ENCODE measurements around the gene RMDN2. TPM values are rescaled to one million over a fixed set of nuclear protein-coding genes. Genes with fewer than 3 reads are reported as not detected.

Gene RMDN2
- total RNA-seq, 1 experiment from 2014 or later, result 4.3 TPM

DNA sequence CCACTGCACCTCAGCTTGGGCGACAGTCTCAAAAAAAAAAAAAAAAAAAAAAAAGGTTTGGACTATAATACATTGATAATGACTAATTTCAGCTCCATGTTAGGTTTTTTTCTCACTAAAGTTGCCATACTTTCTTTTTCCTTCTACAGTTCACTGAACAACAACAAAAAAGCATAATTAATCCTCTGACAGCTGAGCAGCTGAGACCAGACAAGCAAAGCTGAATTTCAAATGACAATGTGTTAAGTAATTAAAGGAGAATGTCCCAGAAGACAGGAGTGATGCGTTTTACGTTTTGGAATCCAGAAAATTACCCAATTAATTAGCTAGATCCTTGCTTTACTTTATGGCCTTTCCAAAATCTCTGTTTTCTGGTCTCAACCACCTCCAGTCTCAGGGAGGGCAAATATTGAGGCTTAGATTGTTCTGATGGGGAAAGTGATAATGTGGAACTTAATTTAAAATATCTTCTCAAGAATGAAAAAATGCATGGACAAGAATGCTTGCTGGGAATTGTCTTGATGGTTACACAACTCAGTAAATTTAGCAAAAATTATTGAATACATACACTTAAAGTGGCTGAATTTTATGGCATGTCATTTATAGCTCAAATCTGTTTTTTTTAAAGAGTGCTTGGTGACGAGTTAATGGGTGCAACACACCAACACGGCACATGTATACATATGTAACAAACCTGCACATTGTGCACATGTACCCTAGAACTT, 17.4 kb upstream of the RMDN2 start:
- no TSS peak for BruUV-seq (replicated peaks)
- Mint-ChIP-seq H3K9me3 (ENCODE audit: unreplicated experiment) (no peaks in the 10 kb centered on the region), H3K4me3 (ENCODE audit: unreplicated experiment) (no peak overlapping the region), H3K27ac (ENCODE audit: unreplicated experiment) (no peak overlapping the region), H3K27me3 (ENCODE audit: insufficient read depth, unreplicated experiment) (no peaks in the 10 kb centered on the region), H3K4me1 (ENCODE audit: low read depth, unreplicated experiment) (peaks cover 8% of the 10 kb centered on the region), H3K36me3 (ENCODE audit: insufficient read depth, unreplicated experiment) (no peaks in the 10 kb centered on the region)
- H3K27me3 ChIP-seq (replicated peaks; ENCODE audit: control insufficient read depth, insufficient read depth, low read length), result no peaks in the 10 kb centered on the region
- no peaks in the 10 kb centered on the region for H3K9me3 ChIP-seq
- no peaks in the 10 kb centered on the region for H3K36me3 ChIP-seq (ENCODE audit: control insufficient read depth, insufficient read depth, low read length)
- CTCF ChIA-PET, result no interaction called here
- intact Hi-C loops (cut with micrococcal nuclease; ENCODE audit: unreplicated experiment), result no loop called here
- H3K4me3 ChIP-seq (ENCODE audit: low read depth, low read length), result no peak overlapping the region
- peaks cover 3% of the 10 kb centered on the region; the same call in 1 of the 2 replicates for H3K4me1 ChIP-seq
- POLR2A ChIA-PET, result no interaction called here
- TF ChIP-seq CTCF (IDR thresholded peaks at IDR 0.05; ENCODE audit: insufficient read depth in 1 of 2, low read depth in 1 of 2, low read length in 1 of 2, severe bottlenecking in 1 of 2, unreplicated experiment in 1 of 2), result no peak
- DNase-seq, result no peak

DNA sequence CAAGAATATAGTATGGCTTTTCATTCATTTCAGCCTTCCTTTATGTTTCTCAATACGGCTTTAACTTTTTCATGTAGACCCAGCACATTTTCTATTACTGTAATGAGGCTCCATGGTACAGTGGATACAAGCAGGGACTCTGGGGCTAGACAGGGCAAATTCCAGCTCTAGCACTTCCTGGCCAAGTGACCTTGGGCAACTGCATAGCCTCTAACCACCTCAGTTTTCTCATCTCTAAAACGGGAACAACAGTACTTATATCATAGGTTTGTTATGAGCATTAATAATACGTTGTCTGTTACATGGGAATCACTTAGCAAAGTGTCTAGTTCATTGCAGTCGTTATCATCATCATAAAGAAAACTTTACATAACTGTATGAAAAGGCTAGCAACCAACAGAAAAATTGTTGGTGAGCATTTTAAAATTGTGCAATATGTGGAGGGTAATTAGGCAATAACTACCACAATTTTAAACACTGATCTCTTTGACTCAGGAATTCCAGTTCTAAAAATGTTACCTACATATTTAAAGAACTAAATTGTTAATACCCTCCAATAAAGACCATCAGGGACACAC, 13.7 kb upstream of the RMDN2 start:
- H3K27ac Mint-ChIP-seq (ENCODE audit: unreplicated experiment), result no peak overlapping the region
- intact Hi-C loops (cut with micrococcal nuclease; ENCODE audit: unreplicated experiment), result no loop called here

DNA sequence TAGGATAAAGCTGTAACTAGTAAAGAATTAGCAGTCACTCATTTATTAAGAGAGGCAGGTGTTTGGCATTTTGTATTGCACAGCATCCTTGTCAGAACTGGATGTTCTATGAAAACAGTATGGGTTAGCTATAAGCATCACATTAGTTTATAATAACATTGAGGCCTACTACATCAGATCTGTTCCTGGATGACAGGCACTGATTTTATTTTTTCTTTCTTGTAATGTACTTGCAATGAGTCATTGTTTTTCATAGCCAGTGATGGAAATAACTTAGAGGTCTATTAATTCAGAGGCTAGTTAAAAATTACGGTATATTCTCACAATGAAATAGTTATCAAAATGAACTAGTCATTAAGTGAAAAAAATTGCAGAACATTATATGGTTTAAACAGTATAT, 13.0 kb upstream of the RMDN2 start:
- intact Hi-C loops (cut with micrococcal nuclease; ENCODE audit: unreplicated experiment), result no loop called here
- Mint-ChIP-seq H3K36me3 (ENCODE audit: insufficient read depth, unreplicated experiment) (no peaks in the 10 kb centered on the region), H3K27ac (ENCODE audit: unreplicated experiment) (no peak overlapping the region), H3K9me3 (ENCODE audit: unreplicated experiment) (no peaks in the 10 kb centered on the region), H3K4me3 (ENCODE audit: unreplicated experiment) (no peak overlapping the region), H3K27me3 (ENCODE audit: insufficient read depth, unreplicated experiment) (no peaks in the 10 kb centered on the region), H3K4me1 (ENCODE audit: low read depth, unreplicated experiment) (no peaks in the 10 kb centered on the region)
- no peak for TF ChIP-seq CTCF (IDR thresholded peaks at IDR 0.05; ENCODE audit: insufficient read depth in 1 of 2, low read depth in 1 of 2, low read length in 1 of 2, severe bottlenecking in 1 of 2, unreplicated experiment in 1 of 2)
- no peaks in the 10 kb centered on the region for H3K4me1 ChIP-seq
- ChIA-PET POLR2A (no interaction called here), CTCF (no interaction called here)
- H3K36me3 ChIP-seq (ENCODE audit: control insufficient read depth, insufficient read depth, low read length), result no peaks in the 10 kb centered on the region
- no peak for DNase-seq
- H3K4me3 ChIP-seq (ENCODE audit: low read depth, low read length), result no peak overlapping the region
- no peaks in the 10 kb centered on the region for H3K27me3 ChIP-seq (replicated peaks; ENCODE audit: control insufficient read depth, insufficient read depth, low read length)
- BruUV-seq (replicated peaks), result no TSS peak
- H3K9me3 ChIP-seq, result no peaks in the 10 kb centered on the region

More for the DNA sequence above, 13.7 kb upstream of the RMDN2 start:
- POLR2A ChIA-PET, result no interaction called here
- DNase-seq, result no peak
- no TSS peak for BruUV-seq (replicated peaks)
- Histone ChIP-seq H3K4me3 (ENCODE audit: low read depth, low read length) (no peak overlapping the region), H3K27me3 (replicated peaks; ENCODE audit: control insufficient read depth, insufficient read depth, low read length) (no peaks in the 10 kb centered on the region), H3K4me1 (no peaks in the 10 kb centered on the region), H3K36me3 (ENCODE audit: control insufficient read depth, insufficient read depth, low read length) (no peaks in the 10 kb centered on the region), H3K9me3 (no peaks in the 10 kb centered on the region)
- Mint-ChIP-seq H3K9me3 (ENCODE audit: unreplicated experiment) (no peaks in the 10 kb centered on the region), H3K36me3 (ENCODE audit: insufficient read depth, unreplicated experiment) (no peaks in the 10 kb centered on the region), H3K27me3 (ENCODE audit: insufficient read depth, unreplicated experiment) (no peaks in the 10 kb centered on the region), H3K4me3 (ENCODE audit: unreplicated experiment) (no peak overlapping the region), H3K4me1 (ENCODE audit: low read depth, unreplicated experiment) (no peaks in the 10 kb centered on the region)
- no peak for TF ChIP-seq CTCF (IDR thresholded peaks at IDR 0.05; ENCODE audit: insufficient read depth in 1 of 2, low read depth in 1 of 2, low read length in 1 of 2, severe bottlenecking in 1 of 2, unreplicated experiment in 1 of 2)
- CTCF ChIA-PET, result no interaction called here

All from Caco-2 (cell line).